ENCODE data around the gene OR2V1.

DNA sequence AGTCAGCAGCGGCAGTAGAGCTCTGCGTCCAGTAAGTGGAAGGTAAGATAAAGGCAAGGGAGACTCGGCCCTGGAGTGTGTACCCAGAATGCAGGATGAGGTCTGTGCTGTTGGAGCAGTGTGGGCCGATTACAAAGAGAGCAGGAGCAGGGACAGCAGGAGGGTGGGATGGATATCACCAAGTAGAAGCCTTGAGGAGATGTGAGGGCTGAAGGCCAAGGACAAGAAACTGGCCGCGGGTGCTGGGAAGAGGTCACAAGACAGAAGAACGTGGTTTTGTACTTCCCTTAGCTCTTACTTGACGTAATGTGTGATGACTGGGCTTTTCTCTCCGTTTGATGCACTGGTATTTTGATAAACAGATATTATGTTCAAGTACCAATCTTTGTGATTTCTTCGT is 43.7 kb downstream of the OR2V1 start:
- TF ChIP-seq, protein P1, sequence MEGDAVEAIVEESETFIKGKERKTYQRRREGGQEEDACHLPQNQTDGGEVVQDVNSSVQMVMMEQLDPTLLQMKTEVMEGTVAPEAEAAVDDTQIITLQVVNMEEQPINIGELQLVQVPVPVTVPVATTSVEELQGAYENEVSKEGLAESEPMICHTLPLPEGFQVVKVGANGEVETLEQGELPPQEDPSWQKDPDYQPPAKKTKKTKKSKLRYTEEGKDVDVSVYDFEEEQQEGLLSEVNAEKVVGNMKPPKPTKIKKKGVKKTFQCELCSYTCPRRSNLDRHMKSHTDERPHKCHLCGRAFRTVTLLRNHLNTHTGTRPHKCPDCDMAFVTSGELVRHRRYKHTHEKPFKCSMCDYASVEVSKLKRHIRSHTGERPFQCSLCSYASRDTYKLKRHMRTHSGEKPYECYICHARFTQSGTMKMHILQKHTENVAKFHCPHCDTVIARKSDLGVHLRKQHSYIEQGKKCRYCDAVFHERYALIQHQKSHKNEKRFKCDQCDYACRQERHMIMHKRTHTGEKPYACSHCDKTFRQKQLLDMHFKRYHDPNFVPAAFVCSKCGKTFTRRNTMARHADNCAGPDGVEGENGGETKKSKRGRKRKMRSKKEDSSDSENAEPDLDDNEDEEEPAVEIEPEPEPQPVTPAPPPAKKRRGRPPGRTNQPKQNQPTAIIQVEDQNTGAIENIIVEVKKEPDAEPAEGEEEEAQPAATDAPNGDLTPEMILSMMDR (optimal IDR thresholded peaks at IDR 0.05 in 1 of 3, IDR thresholded peaks at IDR 0.05 in 1 of 3, conservative IDR thresholded peaks at IDR 0.05 in 1 of 3; ENCODE audit: extremely low read depth in 1 of 3, insufficient read depth in 2 of 3, low read length in 3 of 3) = no peak
- no peak for TF ChIP-seq EZH2 (IDR thresholded peaks at IDR 0.05; ENCODE audit: low read length)

Measured in keratinocyte (primary cell).